HG03575 (cell line): Measurements from ENCODE around the gene ANKS1A.

Experiments used
- ATAC-seq: cut with Tn5 transposase; IDR thresholded peaks from one replicate; pipeline ENCODE4 v1.9.1; 2021; ENCODE audit not compliant: unreplicated experiment, insufficient number of reproducible peaks, low FRiP score; ENCODE audit errors: extremely low read depth

Gene ANKS1A

DNA sequence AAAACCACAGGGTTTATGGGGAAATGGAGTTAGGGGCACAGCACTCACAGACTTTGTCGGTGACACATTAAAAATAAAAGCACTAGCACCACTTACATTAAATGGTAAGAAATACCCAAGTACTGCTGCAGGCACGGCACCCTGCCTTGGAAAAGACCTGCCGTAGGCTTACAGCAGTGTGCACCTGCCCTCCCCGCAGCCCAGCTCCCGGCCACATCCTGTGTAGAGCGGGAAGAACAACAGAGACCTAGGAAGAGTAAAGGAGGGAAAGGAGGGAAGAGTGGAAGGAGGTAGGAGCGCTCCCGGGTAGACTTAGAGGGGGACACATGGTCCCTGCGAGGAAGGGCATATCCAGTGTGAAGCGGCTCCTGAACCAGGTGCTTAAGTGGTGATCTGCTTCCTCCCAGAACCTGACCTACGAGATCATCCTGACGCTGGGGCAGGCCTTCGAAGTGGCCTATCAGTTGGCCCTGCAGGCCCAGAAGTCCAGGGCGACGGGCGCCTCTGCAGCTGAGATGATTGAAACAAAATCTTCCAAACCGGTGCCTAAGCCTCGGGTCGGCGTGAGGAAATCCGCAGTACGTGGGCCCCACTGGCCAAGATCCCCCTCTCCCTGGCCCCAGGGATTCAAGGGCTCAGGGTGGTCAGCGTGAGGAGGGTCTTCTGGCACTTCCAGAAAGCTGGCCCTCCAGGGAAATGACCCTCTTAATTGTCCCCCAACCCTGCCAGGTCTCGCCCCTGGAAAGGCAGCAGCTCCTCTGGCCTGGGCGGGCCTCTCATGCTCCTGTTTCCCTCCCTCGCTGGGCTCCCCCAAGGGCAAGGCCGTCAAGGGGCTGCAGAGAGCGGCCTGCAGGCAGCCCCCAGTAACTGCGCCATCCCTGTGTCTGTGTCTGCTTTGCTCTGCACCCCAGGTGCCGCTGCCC is 196.6 kb downstream of the ANKS1A start:
- ATAC-seq = no peak

DNA sequence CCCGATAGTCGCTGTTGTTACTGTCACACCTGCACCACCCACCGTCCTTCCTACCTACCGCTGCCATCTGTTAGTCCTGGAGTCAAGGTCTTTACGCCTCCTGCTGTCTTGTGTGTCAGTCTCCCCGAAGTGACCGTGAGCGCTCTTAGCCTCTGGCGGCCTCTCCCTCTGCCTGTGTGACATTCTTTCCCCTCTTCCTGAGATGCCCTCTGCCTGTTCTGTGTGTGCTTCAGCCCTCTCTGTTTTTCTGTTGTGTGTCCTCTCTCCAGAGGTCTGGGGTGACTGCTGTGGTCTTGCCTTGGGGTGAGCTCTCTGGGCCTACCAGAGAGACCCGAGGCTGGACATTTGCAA is 197.2 kb downstream of the ANKS1A start:
- no peak for ATAC-seq

DNA sequence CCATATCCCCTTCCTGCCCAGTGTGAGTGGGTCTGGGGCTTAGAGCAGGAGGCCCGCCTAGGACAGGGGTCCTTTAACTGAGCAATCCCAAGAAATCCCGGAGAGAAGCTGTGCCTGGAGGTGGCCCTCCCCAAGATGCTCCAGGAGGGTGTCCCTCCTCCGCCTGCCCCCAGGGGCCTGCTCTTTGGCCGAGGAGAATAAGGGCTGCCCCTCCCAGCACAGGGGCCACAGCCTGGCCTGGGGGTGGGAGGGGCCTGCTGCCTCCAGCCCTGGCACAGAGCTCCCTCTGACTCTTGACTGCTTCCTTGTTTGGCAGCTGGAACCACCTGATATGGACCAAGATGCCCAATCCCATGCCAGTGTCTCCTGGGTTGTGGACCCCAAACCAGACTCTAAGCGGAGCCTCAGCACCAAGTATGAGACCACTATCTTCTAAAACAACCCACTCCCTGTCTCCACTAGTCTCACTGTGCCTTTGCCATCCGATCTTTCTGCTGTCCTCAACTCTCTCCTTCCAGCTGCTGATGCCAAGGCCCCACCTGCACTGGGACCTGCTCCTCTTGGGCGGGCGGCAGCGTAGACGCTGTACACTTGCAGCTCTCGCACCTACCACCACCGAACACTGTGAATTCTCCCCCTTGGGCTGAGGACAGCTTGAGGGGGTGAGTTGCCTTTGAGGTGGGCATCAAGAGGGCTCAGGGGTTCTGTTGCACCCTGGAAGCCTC is 197.7 kb downstream of the ANKS1A start:
- ATAC-seq = no peak

DNA sequence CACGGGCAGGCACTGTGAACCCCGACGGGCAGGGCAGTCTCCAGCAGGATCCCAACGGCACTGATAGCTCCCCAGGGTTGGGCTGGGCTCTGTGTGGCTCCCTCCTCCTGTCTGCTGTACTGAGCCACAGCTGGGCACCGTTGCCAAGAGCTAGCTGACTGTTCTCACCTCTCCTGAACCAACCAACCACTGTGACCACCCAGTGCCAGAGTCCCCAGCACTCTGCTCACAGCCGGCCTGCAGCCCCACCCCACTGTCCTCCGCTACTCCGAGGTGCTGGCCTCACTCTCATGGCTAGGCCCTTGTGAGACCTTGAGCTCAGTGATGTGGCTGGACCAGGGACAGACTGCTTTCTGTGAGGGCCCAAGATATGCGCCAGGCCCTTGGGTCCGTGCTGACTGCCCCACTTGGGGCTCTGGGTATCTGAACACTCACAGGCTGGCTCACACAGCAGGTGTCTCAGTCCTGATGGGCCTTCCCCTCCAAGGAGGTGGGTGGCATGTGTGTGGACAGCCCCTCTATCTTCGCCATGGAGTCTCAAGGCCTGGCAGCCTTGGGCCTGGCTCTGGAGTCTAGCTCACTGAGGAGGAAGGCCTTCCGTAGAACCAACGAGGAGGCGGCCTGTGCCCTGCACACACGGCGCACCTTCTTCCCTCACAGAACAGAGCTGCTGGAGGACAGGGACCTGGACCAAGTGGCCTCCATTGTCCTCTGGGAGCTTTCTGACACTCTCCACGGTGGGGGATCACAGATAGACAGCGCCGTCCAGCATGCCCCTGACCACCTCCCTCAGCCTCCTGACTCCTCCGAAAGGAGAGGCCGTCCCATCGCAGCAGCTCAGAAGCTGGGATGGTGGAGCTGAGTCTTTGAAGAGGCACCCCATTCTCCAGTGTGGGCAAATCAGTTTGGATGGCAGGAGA is 198.6 kb downstream of the ANKS1A start:
- ATAC-seq = no peak

DNA sequence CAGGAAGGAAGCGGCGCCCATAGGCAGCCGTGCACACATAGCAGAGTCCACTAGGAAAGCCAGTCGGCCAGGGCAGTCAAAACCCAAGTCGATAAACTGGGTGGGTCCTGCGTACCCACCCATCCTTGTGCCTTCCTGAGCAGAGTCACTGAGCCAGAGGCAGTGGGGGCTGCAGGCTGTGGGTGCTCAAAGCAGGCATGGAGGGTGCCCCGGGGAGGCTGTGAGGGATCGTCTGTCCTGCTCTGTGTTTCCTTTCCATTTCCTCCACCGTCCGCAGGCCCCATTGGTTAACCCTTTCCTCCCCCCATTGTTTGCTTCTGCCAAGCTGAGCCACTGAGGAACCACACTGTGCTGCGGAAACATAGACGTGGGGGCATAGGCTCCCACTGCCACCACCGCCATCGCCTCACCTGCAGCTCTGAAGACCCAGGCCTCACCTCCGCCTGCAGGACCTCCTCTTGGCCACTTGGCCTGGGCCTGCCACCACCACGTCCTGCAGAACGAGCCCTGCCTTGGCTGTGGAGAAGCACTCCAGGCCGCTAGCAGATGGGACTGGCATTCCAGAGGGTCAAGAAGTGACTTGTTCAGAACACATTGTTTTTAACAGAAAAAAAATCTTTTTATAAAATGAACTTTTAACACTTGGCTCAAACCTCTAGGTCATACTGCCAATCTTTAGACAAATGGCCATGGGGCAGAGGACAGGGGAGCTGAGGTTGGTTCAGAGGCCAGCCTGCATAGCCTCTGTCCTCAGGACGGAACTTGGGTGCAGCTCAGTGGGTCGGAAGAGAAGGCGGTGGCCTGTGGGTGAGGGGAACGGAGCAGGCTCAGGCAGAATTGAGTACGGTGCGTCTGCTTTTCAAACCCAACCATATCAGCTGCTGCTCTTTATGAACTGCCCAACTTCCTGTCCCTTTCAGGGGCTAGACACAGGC is 199.5 kb downstream of the ANKS1A start:
- no peak for ATAC-seq

DNA sequence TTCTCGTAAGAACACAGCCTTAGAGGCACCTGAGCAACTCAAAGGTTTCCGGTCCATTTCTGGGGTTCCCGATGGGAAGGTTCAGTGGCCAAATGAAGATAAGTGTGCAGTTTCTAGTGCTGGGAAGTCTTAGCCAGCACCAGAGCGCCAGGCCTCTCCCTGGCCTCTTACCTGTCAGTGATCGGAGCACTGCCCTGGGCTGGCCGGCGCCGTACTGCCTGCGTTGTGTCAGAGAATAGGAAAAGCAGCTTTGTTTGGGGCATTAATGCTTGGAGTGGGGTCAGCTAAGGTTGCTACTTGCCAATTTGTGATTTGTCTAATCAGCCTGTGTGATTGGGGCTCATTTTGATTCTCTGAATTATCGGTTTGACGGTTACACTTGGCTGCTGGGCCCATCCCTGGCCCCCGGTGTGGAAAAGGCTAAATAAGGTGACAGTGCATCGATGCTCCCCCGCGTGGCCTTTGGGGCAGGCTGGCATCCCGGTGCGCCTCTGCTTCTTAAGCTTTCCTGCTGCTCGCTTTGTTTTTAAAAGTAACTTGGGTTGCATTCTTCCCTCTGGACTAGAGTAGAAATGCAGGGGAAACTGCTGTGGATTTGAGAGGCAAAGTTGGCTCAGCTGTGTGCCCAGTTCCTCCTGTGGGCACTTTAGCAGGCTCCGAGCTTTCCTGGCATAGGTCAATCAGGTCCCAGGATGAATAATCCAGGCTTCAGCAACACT is 200.3 kb downstream of the ANKS1A start:
- no peak for ATAC-seq

DNA sequence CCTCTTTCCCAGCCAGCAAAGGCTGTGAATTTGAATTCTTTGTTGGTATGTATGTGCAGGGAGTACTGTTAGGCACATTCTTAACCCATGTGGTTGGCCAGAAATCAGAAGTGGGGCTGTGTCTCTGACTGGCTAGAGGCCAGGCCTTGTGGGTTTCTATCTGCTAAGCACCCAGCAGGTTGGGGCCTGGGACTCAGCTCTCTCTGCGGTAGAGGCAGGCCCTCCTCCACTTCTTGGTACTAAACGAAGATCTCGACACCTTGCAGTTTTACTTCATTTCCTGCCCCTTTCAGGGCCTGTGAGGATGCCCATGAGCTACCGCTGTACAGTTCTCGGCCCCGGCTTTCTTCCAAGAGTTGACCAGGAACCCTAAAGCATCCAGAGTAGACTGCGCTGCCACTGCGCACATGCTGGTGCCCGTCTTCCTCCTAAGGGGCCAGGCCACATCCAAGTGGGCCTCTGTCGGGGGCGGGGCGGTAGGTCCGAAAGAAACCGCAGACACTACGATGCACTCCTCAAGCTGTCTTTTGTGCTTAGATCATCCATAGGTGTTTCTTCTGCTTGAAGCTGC is 201.0 kb downstream of the ANKS1A start:
- no peak for ATAC-seq

DNA sequence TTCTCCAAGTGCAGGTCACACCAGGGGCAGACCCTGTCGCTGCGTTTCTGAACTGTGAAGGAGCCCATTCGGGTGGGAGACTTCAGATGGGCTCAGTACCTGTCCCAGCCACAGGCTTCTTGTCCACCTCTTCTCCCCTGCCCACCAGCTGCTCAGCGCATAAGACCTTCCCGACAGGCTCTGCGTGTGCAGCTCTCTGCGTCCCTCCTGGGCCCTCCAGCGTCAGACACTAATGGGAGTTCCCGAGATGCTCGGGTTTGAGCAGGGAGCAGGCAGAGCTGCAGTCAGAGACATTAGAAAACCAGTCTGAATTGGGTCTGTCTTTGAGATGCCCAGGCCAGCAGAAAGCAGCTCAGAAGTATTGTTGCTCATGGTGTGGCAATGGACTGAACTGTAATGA is 201.7 kb downstream of the ANKS1A start:
- ATAC-seq = no peak

DNA sequence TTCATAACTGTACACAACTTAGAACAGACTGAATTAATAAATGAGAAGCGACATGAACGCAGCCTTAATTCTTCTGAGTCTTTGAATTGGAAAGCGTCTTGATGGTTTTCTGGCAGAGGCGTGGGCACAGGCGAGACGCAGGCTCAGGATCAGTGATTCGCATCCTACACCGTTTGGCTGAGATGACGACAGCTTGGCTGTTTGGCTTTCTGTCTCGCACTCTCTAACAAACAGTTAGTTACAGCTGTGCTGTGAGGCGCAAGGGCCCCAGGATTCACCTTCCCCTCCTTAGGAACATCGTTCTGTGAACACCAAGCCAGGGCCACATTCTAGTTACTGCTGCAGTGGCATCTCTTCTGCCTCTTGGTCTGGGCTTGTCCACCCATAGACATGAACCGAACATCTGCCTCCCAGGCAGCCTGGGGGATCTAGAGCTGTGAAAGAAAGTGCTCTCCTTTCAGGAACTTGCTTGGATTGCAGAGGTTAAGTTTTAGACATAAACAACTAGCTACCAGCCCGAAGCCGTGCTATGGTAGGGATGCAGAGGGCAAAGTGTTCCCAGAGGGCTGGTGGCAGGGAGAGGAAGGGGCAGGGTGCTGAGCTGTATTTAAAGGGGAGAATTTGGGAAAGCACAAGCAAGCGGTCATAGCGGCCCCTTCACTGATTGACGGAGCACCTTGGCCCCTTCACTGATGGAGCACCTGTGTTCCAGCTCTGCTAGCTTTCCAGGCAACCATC is 202.5 kb downstream of the ANKS1A start:
- no peak for ATAC-seq

DNA sequence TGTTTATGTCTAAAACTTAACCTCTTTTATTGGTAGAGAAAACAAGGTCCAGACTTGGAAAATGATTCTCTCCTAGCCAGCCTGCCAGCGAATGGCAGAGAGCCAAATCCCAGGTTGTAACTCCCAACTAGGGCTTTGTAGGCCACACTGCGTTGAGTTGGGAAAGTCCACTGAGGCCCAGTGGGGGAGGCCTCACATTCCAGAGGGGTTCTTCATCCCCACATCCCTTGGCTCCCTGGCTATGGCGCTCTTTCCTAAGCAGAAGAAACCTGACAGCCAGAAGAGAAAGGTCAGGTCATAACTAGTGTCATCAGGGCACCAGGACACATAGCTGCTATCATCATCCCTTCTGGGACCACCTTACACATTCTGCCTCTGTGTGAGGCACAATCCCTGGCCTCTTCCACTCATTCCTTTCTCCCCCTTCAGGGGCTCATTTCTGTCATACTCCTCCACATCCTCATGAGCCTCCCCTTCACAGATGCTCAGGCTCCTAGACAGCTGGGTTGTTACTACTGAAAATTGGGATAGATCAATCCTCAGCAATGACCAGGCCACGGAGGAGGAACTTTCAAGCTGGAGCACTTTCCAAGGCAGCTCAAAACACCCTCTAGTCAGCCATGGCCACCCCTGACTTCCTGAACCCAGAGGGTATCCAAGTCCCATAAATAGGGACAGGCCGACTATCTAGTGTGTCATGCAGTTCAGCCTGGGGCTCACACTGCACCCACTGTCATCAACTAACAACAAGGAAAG is 203.5 kb downstream of the ANKS1A start:
- no peak for ATAC-seq

DNA sequence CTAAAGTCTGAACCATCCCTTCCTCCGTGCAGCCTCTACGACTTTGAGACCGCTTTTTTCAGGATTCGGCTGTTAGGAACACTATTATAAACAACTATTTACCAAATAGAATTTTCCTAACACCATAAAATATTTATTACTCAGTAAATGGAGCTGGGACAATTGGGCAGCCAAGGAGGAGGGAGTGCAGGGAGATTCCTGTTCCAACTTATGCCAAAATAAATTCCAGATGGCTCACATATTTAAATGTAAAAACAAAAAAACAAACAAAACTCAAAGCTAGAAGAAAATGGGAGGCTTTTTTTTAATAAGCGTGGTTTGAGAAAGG is 204.0 kb downstream of the ANKS1A start:
- ATAC-seq = no peak

DNA sequence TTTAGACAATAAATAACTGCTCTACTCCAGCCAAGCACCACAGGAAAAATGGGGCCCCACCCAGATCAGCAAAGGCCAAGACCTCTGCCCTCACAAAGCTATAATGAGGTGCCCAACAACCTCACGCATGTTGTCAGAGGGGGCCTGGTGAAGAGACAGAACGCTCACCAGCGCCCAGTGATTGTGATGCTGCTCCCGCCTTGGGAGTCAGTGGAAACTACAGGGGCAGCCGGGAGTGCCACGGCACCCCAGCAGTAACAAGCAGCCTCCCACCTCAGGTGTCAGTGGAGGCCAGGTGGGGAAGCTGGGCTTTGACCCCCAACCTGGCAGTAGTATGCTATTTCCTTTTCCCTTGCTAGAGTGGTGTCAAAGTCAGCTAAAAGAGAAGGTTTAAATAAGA is 204.7 kb downstream of the ANKS1A start:
- ATAC-seq = no peak

DNA sequence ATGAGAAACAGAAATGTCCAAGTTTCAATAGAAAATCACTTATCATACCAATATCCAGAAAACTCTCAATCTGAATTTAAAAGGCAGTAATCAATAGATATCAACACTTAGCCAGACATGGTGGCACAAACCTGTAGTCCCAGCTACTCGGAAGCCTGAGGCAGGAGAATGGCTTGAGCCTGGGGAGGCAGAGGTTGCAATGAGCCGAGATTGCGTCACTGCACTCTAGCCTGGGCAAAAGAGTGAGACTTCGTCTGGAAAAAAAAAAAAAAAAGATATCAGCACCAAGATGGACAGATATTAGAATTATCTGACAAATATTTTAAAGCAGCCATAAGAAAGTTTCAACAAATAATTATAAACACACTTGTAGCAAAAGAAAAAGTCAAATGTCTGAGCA is 205.1 kb downstream of the ANKS1A start:
- no peak for ATAC-seq

DNA sequence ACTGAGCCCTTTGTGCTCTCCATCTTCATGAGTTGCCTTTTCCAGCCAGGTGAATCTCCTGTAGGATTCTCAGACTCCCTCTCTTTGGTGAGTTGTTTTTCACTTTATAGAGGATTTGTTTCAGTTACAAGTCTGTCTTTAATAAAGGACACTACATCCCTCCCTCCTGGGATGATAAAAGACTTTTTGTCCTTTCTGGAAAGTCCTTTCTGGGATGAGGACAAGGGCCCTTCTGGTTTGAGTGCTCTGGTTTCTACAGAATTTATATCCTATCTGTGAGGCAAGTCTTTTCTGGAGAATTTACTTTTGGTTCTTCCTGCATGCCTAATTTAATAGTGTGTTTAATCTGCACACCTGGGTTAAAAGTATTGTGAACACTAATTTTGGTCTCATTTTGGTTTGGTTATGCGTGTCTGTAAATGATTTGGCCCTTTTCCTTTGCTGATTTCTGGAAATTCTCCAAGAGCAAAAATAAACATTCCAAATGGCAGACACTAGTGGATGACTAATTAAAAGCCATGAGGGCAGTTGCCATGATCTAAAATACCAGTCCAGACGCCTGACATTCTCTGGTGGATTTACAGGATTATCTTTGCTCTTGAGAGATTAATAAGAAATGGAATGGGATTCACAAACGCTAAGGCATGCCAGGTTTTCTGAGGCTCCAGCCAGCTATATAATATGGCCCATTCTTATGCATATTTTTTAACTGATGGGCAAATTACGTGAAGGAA is 207.2 kb downstream of the ANKS1A start:
- no peak for ATAC-seq

DNA sequence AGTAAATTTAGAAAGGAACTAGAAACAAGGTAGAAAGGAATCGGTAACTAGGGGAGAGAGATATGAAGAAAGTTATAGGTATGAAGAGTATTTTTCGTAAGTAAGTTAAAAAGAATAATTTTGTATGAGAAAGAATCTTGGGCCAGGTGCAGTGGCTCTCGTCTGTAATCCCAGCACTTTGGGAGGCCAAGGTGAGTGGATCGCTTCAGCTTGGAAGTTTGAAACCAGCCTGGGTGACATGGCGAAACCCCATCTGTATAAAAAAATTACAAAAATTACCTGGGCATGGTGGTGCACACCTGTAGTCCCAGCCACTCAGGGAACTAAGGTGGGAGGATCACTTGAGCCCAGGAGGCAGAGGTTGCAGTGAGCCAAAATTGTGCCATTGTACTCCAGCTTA is 210.1 kb downstream of the ANKS1A start:
- ATAC-seq = no peak

DNA sequence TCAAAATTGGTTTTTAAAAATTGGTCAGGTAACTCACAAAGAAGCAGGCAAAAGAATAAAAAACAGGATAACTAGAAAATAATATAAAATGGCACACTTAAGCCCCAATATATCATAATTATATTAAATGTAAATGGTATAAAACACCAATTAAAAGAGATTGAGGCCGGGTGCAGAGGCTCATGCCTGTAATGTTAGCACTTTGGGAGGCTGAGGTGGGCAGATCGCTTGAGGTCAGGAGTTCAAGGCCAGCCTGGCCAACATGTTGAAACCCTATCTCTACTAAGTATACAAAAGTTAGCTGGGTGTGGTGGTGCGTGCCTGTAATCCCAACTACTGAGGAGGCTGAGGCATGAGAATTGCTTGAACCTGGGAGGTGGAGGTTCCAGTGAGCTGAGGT is 216.0 kb downstream of the ANKS1A start:
- no peak for ATAC-seq
